DND-41 (cell line): ENCODE results near the gene ZSCAN5A.
"Not testable (repeated sequence)": the region's sequence is repeated elsewhere in the genome, so short reads cannot be mapped to it uniquely, and the experiment has no call there.

Experiments used
- ATAC-seq: fragments of 200-7000 bp; cut with Tn5 transposase; 3 replicates; pipeline ENCODE4 v1.9.1; 2021; ENCODE audit warnings: low read depth; ENCODE audit not compliant: insufficient read depth
- DNase-seq: peaks from one replicate; pipeline ENCODE4 v3.0.0-alpha.2; 2020
- H2AFZ ChIP-seq: 2 replicates; pipeline ENCODE4 v1.6.0; 2012; ENCODE audit warnings: low read depth, low read length
- H3K27ac ChIP-seq: 2 replicates; pipeline ENCODE4 v1.5.1; 2012; ENCODE audit warnings: low read length, inconsistent platforms
- H3K27me3 ChIP-seq: fragments of 200-600 bp; sonication (generic); 2 replicates; pipeline ENCODE4 v1.6.0; 2012; ENCODE audit warnings: low read length, mild to moderate bottlenecking, inconsistent platforms; ENCODE audit not compliant: insufficient read depth, poor library complexity
- H3K36me3 ChIP-seq: 2 replicates; pipeline ENCODE4 v1.5.1; 2012; ENCODE audit warnings: low read length, inconsistent platforms; ENCODE audit not compliant: insufficient read depth
- H3K4me1 ChIP-seq: 2 replicates; pipeline ENCODE4 v1.5.1; 2012; ENCODE audit warnings: mild to moderate bottlenecking, low read length; ENCODE audit not compliant: insufficient read depth
- H3K4me2 ChIP-seq: 2 replicates; pipeline ENCODE4 v1.6.0; 2012; ENCODE audit warnings: mild to moderate bottlenecking, moderate library complexity, low read length, inconsistent platforms; ENCODE audit not compliant: insufficient read depth
- H3K4me3 ChIP-seq, 2 experiments: fragments of 200-600 bp in 1 of 2; shearing (Covaris generic) in 1 of 2; 2 replicates each; pipeline ENCODE4 v1.5.1; 2012 to 2016; ENCODE audit warnings: inconsistent platforms in 2 of 2, low read length in 2 of 2, mild to moderate bottlenecking in 2 of 2, low read depth in 1 of 2, moderate library complexity in 1 of 2
- H3K79me2 ChIP-seq: 2 replicates; pipeline ENCODE4 v1.6.0; 2012; ENCODE audit warnings: low read length, inconsistent platforms; ENCODE audit not compliant: insufficient read depth
- H3K9ac ChIP-seq: 2 replicates; pipeline ENCODE4 v1.6.0; 2012; ENCODE audit warnings: low read depth, mild to moderate bottlenecking, inconsistent platforms, low read length, moderate library complexity
- H3K9me3 ChIP-seq: 2 replicates; pipeline ENCODE4 v1.5.1; 2012; ENCODE audit warnings: low read length, moderate library complexity, mild to moderate bottlenecking, inconsistent platforms; ENCODE audit not compliant: insufficient read depth, severe bottlenecking
- H4K20me1 ChIP-seq: 2 replicates; pipeline ENCODE4 v1.6.0; 2012; ENCODE audit warnings: low read length; ENCODE audit not compliant: insufficient read depth
- EZH2 ChIP-seq: IDR thresholded peaks from 3 replicates; pipeline ENCODE4 v1.6.1; 2012; ENCODE audit warnings: borderline replicate concordance, low read depth, mild to moderate bottlenecking, moderate library complexity, low read length, inconsistent platforms; ENCODE audit not compliant: severe bottlenecking
- TF ChIP-seq, protein P1 (sequence below): IDR thresholded peaks from 2 replicates; pipeline ENCODE4 v1.5.1; 2012; ENCODE audit warnings: borderline replicate concordance, low read length, moderate library complexity, mild to moderate bottlenecking; ENCODE audit not compliant: poor library complexity, severe bottlenecking; ENCODE audit errors: extremely low read depth

The ZSCAN5A gene

DNA sequence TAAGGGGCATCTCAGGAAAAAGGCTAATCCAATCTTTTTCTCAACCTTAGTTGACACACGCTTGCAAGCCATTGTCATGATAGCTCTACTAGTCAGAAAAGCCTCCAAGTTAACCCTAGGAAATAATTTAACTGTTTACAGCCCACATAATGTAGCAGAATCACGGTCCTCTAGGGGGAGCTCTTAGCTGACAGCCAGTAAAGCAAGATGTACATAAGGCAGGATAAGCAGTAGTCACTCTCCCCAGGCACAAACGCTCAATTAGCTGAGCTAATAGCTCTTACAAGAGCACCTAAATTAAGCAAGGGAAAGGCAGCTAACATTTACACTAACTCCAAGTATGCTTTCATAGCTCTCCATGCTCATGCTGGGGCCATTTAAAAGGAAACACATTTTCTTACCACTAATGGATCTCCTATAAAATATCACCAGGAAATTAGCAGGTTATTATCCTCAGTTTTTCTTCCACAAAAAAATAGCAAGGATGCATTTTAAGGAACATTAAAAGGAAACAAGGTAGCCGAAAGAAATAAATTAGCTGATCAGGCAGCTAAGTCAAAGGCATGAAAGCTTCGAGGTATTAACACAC, 33.7 kb upstream of the ZSCAN5A start:
- H2AFZ ChIP-seq, result no peak overlapping the region
- no peak overlapping the region for H3K27ac ChIP-seq
- H3K4me1 ChIP-seq, result no peaks in the 10 kb centered on the region
- no peak for TF ChIP-seq EZH2
- TF ChIP-seq, protein P1, sequence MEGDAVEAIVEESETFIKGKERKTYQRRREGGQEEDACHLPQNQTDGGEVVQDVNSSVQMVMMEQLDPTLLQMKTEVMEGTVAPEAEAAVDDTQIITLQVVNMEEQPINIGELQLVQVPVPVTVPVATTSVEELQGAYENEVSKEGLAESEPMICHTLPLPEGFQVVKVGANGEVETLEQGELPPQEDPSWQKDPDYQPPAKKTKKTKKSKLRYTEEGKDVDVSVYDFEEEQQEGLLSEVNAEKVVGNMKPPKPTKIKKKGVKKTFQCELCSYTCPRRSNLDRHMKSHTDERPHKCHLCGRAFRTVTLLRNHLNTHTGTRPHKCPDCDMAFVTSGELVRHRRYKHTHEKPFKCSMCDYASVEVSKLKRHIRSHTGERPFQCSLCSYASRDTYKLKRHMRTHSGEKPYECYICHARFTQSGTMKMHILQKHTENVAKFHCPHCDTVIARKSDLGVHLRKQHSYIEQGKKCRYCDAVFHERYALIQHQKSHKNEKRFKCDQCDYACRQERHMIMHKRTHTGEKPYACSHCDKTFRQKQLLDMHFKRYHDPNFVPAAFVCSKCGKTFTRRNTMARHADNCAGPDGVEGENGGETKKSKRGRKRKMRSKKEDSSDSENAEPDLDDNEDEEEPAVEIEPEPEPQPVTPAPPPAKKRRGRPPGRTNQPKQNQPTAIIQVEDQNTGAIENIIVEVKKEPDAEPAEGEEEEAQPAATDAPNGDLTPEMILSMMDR, result peak; percentile 54
- H3K4me3 ChIP-seq, result no peak overlapping the region
- H4K20me1 ChIP-seq, result no peaks in the 10 kb centered on the region
- DNase-seq, result peak; percentile 14
- H3K36me3 ChIP-seq, result no peaks in the 10 kb centered on the region
- H3K9me3 ChIP-seq, result no peaks in the 10 kb centered on the region
- ATAC-seq, result no peak
- no peak overlapping the region for H3K9ac ChIP-seq
- H3K79me2 ChIP-seq, result no peaks in the 10 kb centered on the region
- no peak overlapping the region for H3K4me2 ChIP-seq
- H3K27me3 ChIP-seq, result no peaks in the 10 kb centered on the region

DNA sequence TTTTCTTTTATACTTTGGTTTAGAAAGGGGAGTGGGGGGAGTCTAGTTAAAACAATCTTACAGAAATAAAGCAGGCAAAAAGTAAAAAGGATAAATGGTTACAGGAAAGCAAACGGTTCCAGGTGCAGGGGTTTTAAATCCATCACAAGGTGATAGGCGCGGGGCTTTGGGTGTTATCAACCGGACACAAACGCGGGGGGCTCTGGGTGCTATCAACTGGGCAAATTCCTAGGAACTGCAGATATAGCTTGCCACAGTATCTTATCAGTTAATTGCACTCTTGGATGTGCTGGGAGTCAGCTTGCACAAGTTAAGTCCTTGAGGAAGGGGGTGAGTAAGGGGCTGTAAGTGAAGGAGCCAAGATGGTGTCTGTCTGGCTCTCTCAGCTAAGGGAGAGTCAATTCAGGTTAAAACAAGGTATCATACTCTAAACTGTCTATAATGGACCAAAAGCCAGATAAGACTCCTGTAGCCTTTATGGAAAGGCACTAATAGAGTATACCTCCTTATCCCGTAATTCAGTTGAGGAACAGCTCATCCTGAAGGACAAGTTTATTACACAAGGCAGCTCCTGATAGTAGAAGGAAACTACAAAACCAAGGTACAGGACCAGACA, 32.6 kb upstream of the ZSCAN5A start:
- H3K27ac ChIP-seq, result no peak overlapping the region
- no peak overlapping the region for H3K4me3 ChIP-seq
- no peaks in the 10 kb centered on the region for H3K27me3 ChIP-seq
- H3K9ac ChIP-seq, result no peak overlapping the region
- no peak overlapping the region for H3K4me2 ChIP-seq
- ATAC-seq, result no peak
- TF ChIP-seq, protein P1, result no peak
- TF ChIP-seq EZH2, result no peak
- H4K20me1 ChIP-seq, result no peaks in the 10 kb centered on the region
- H3K36me3 ChIP-seq, result no peaks in the 10 kb centered on the region
- H3K79me2 ChIP-seq, result no peaks in the 10 kb centered on the region
- H3K4me1 ChIP-seq, result no peaks in the 10 kb centered on the region
- H3K9me3 ChIP-seq, result peaks cover 8% of the 10 kb centered on the region
- DNase-seq, result no peak
- no peak overlapping the region for H2AFZ ChIP-seq

DNA sequence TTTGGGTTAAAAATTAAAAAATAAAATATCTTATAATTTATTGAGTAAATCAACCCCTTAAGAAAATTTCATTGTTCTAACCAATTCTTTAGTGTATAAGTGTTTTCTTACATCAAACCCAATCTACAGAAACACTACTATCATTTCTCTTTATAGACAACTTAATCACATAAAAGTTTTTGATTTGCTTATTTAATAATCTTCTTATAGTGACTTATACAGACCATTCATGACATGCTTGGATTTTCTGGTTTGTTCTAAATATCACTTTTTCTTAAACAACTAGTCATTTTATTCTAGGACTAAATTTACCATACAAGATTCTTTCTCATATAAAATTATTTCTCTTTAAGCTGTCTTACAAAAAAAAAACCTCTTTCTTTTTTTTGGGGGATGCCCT, 27.3 kb upstream of the ZSCAN5A start:
- Histone ChIP-seq H3K27me3 (no peaks in the 10 kb centered on the region), H3K4me1 (no peaks in the 10 kb centered on the region), H3K9me3 (peaks cover 17% of the 10 kb centered on the region), H3K27ac (no peak overlapping the region), H4K20me1 (no peaks in the 10 kb centered on the region), H3K36me3 (no peaks in the 10 kb centered on the region), H3K4me3 (no peak overlapping the region), H2AFZ (no peak overlapping the region), H3K4me2 (no peak overlapping the region), H3K9ac (no peak overlapping the region), H3K79me2 (no peaks in the 10 kb centered on the region)
- TF ChIP-seq EZH2, result no peak
- TF ChIP-seq, protein P1, result no peak
- DNase-seq, result no peak
- no peak for ATAC-seq

DNA sequence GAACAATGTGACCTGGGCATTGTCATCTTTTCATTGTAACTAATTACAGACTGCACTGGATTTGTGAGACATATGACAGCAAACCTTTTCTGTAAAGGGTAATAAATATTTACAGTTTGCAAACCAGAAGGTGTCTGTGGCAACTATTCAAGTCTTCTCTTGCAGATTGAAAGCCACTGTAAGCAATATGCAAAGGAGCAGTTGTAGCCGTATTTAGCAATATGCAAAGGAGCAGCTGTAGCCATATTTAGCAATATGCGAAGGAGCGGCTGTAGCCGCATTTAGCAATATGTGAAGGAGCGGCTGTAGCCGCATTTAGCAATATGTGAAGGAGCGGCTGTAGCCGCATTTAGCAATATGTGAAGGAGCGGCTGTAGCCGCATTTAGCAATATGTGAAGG, 24.4 kb upstream of the ZSCAN5A start:
- ATAC-seq, H3K4me2 ChIP-seq, H3K79me2 ChIP-seq, H3K27me3 ChIP-seq, H3K9ac ChIP-seq, DNase-seq, H3K4me3 ChIP-seq, H3K27ac ChIP-seq, H3K36me3 ChIP-seq, H4K20me1 ChIP-seq, H2AFZ ChIP-seq, H3K4me1 ChIP-seq: not testable (repeated sequence)
- H3K9me3 ChIP-seq, result peaks cover 17% of the 10 kb centered on the region

DNA sequence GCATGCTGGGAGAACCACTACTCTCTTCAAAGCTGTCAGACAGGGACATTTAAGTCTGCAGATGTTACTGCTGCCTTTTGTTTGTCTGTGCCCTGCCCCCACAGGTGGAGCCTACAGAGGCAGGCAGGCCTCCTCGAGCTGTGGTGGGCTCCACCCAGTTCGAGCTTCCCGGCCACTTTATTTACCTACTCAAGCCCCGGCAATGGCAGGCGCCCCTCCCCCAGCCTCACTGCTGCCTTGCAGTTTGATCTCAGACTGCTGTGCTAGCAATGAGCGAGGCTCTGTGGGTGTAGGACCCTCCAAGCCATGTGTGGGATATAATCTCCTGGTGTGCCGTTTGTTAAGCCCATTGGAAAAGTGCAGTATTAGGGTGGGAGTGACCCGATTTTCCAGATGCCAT, 22.4 kb upstream of the ZSCAN5A start:
- H3K79me2 ChIP-seq, result not testable (repeated sequence)

DNA sequence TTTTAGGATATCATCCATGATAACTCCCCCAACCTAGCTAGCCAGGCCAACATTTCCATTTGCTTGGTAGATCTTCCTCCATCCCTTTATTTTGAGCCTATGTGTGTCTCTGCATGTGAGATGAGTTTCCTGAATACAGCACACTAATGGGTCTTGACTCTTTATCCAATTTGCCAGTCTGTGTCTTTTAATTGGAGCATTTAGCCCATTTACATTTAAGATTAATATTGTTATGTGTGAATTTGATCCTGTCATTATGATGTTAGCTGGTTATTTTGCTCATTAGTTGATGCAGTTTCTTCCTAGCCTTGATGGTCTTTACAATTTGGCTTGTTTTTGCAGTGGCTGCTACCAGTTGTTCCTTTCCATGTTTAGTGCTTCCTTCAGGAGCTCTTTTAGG, 20.7 kb upstream of the ZSCAN5A start:
- ATAC-seq, H3K36me3 ChIP-seq, H3K4me2 ChIP-seq, H3K27me3 ChIP-seq, H4K20me1 ChIP-seq, H3K4me3 ChIP-seq, H3K9me3 ChIP-seq, DNase-seq, H3K9ac ChIP-seq, H3K4me1 ChIP-seq, H3K79me2 ChIP-seq, H3K27ac ChIP-seq, H2AFZ ChIP-seq: not testable (repeated sequence)

More for the DNA sequence above, 22.4 kb upstream of the ZSCAN5A start:
- not testable (repeated sequence) for H3K27ac ChIP-seq, H3K9ac ChIP-seq, H2AFZ ChIP-seq, H3K4me3 ChIP-seq, H3K4me1 ChIP-seq, H4K20me1 ChIP-seq, ATAC-seq, DNase-seq, H3K27me3 ChIP-seq, H3K4me2 ChIP-seq, H3K36me3 ChIP-seq
- H3K9me3 ChIP-seq, result peaks cover 14% of the 10 kb centered on the region
